Head of caudate nucleus (tissue), 42 donors: ENCODE results near the gene NQO2.
"Not testable (repeated sequence)": the region's sequence is repeated elsewhere in the genome, so short reads cannot be mapped to it uniquely, and the experiment has no call there.

Experiments
- DNase-seq, 42 donors: peaks; one replicate each; pipeline versions ENCODE4 v3.0.0 to v3.0.0-alpha.2; 2020 to 2021; ENCODE audit warnings: mixed read lengths in 7 of 42
- intact Hi-C: fragments of 100-400 bp; cut with DNase I; formaldehyde crosslinking; loops from one replicate; pipeline ENCODE4 v1.15.0; 2022

Gene NQO2

GRCh38 chr6:3023663-3024483 lies 24.2 kb downstream of the NQO2 start:
- intact Hi-C loops, result no loop called here

GRCh38 chr6:3026791-3027626 lies 27.3 kb downstream of the NQO2 start:
- intact Hi-C loops, result no loop called here
- DNase-seq, result peak in 5 of 42 donors; percentile 9 to 45 (median 22)

More at GRCh38 chr6:3023663-3024483, 24.2 kb downstream of the NQO2 start:
- DNase-seq, result peak; percentile 20 to 80 (median 61)

- intact Hi-C loops, DNase-seq: not testable (repeated sequence)
Measured at GRCh38 chr6:3028156-3028555, 28.5 kb downstream of the NQO2 start.

GRCh38 chr6:3031857-3032640 lies 32.4 kb downstream of the NQO2 start:
- intact Hi-C loops, result no loop called here
- peak in 1 of 42 donors; percentile 37 for DNase-seq

GRCh38 chr6:3032986-3033385 lies 33.3 kb downstream of the NQO2 start:
- DNase-seq, result no peak
- intact Hi-C loops, result no loop called here

GRCh38 chr6:3033652-3034051 lies 34.0 kb downstream of the NQO2 start:
- no peak for DNase-seq
- intact Hi-C loops, result no loop called here

- intact Hi-C loops, result no loop called here
- DNase-seq, result no peak
Measured at GRCh38 chr6:3035397-3035796, 35.7 kb downstream of the NQO2 start.

GRCh38 chr6:3036861-3037637 lies 37.4 kb downstream of the NQO2 start:
- peak in 1 of 42 donors; percentile 31 for DNase-seq
- intact Hi-C loops, result no loop called here

GRCh38 chr6:3037638-3038365 lies 38.1 kb downstream of the NQO2 start:
- peak in 5 of 42 donors; percentile 30 to 53 (median 35) for DNase-seq
- intact Hi-C loops, result no loop called here

GRCh38 chr6:3039384-3039783 lies 39.7 kb downstream of the NQO2 start:
- intact Hi-C loops, result no loop called here
- peak in 1 of 42 donors; percentile 41 for DNase-seq

- intact Hi-C loops, result no loop called here
- DNase-seq, result no peak
Measured at GRCh38 chr6:3041147-3041546, 41.5 kb downstream of the NQO2 start.

- intact Hi-C loops, result no loop called here
- no peak for DNase-seq
Measured at GRCh38 chr6:3041606-3042005, 41.9 kb downstream of the NQO2 start.

- intact Hi-C loops, result no loop called here
- no peak for DNase-seq
Measured at GRCh38 chr6:3045369-3045768, 45.7 kb downstream of the NQO2 start.

GRCh38 chr6:3045777-3046176 lies 46.1 kb downstream of the NQO2 start:
- intact Hi-C loops, result no loop called here
- no peak for DNase-seq

- intact Hi-C loops, result no loop called here
- DNase-seq, result no peak
Measured at GRCh38 chr6:3046295-3046694, 46.6 kb downstream of the NQO2 start.

- intact Hi-C loops, result not testable (repeated sequence)
Measured at GRCh38 chr6:3048009-3048408, 48.3 kb downstream of the NQO2 start.

GRCh38 chr6:3052481-3053230 lies 53.0 kb downstream of the NQO2 start:
- no peak for DNase-seq
- intact Hi-C loops, result loop anchor here (10.0 kb wide), 1 partner anchor 278 kb away; no protein-coding TSS in a partner anchor

More at GRCh38 chr6:3048009-3048408, 48.3 kb downstream of the NQO2 start:
- not testable (repeated sequence) for DNase-seq
